ENCODE data around the gene CPXM2. TPM values are rescaled to one million over a fixed set of nuclear protein-coding genes. Genes with fewer than 3 reads are reported as not detected.

The CPXM2 gene
- total RNA-seq, 2 donors from 2014 or later = 1.4 to 1.9 TPM

- Histone ChIP-seq H3K27me3 (ENCODE audit: control insufficient read depth, insufficient read depth, low read length, poor library complexity, severe bottlenecking) (no peaks in the 10 kb centered on the region), H3K4me1 (ENCODE audit: control insufficient read depth, insufficient read depth, low read length) (no peaks in the 10 kb centered on the region), H3K9ac (ENCODE audit: extremely low read depth, low read length, poor library complexity, severe bottlenecking) (no peak overlapping the region), H3K4me3 (ENCODE audit: low read length) (no peak overlapping the region), H3K27ac (ENCODE audit: low read depth, low read length) (no peak overlapping the region), H3K9me3 (ENCODE audit: control insufficient read depth, low read length) (peaks cover 12% of the 10 kb centered on the region), H3K36me3 (ENCODE audit: control insufficient read depth, insufficient read depth, low read length) (no peaks in the 10 kb centered on the region)
- TF ChIP-seq CTCF (conservative IDR thresholded peaks at IDR 0.05) = no peak
- Mint-ChIP-seq H3K36me3 (ENCODE audit: low read depth) (no peaks in the 10 kb centered on the region), H3K27me3 (ENCODE audit: insufficient read depth) (peaks cover 13% of the 10 kb centered on the region), H3K9me3 (peaks cover 9% of the 10 kb centered on the region), H3K4me1 (peaks cover 8% of the 10 kb centered on the region), H3K27ac (no peak overlapping the region), H3K4me3 (no peak overlapping the region)
- WGBS, 2 experiments (ENCODE audit: insufficient coverage in 1 of 2, insufficient read length in 1 of 2) = 81 to 100% methylated on average over 2 to 3 of the region's 3 CpGs
- DNase-seq = no peak
Measured at GRCh38 chr10:123777881-123778280, 113.7 kb downstream of the CPXM2 start.

DNA sequence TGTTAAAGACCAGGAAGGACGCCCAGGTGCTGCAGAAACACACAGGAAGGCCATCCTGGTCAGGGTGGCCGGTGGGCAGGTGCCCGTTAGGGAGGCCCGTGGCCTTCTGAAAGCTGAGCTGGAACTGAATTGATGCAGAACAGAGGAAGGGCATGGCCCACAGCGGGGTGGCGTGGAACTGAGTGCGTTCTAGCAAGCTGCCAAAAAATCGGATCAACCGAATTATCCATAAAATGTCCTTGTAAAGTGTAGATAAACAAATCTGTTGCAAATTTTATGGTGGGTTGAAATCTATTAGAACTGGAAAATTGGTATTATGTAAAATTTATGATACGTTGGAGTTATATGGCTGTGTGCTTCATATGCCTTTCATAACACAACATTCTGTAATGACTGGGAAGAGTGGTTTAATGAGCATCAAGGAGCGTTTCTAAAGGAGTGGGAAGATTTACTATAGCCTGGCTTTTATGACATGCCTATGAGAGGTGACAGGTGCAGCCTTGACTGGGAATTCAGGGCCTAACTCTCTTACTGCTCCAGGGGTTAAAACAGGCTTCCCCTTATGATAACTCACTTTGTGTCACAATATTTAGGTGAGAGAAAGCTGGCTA, 117.4 kb downstream of the CPXM2 start:
- Histone ChIP-seq H3K9me3 (ENCODE audit: control insufficient read depth, low read length) (peaks cover 25% of the 10 kb centered on the region), H3K9ac (ENCODE audit: extremely low read depth, low read length, poor library complexity, severe bottlenecking) (no peak overlapping the region), H3K27ac (ENCODE audit: low read depth, low read length) (no peak overlapping the region), H3K27me3 (ENCODE audit: control insufficient read depth, insufficient read depth, low read length, poor library complexity, severe bottlenecking) (no peaks in the 10 kb centered on the region), H3K4me1 (ENCODE audit: control insufficient read depth, insufficient read depth, low read length) (no peaks in the 10 kb centered on the region), H3K4me3 (ENCODE audit: low read length) (no peak overlapping the region), H3K36me3 (ENCODE audit: control insufficient read depth, insufficient read depth, low read length) (no peaks in the 10 kb centered on the region)
- no peaks in the 10 kb centered on the region for H3K36me3 Mint-ChIP-seq (ENCODE audit: low read depth)
- H3K4me3 Mint-ChIP-seq = no peak overlapping the region
- no peak for DNase-seq
- peaks cover 4% of the 10 kb centered on the region for H3K4me1 Mint-ChIP-seq
- no peaks in the 10 kb centered on the region for H3K27me3 Mint-ChIP-seq (ENCODE audit: insufficient read depth)
- peaks cover 18% of the 10 kb centered on the region for H3K9me3 Mint-ChIP-seq
- 91 to 93% methylated on average over 9 to 11 of the region's 11 CpGs for WGBS, 2 experiments (ENCODE audit: insufficient coverage in 1 of 2, insufficient read length in 1 of 2)
- no peak overlapping the region for H3K27ac Mint-ChIP-seq
- TF ChIP-seq CTCF (conservative IDR thresholded peaks at IDR 0.05) = no peak

DNA sequence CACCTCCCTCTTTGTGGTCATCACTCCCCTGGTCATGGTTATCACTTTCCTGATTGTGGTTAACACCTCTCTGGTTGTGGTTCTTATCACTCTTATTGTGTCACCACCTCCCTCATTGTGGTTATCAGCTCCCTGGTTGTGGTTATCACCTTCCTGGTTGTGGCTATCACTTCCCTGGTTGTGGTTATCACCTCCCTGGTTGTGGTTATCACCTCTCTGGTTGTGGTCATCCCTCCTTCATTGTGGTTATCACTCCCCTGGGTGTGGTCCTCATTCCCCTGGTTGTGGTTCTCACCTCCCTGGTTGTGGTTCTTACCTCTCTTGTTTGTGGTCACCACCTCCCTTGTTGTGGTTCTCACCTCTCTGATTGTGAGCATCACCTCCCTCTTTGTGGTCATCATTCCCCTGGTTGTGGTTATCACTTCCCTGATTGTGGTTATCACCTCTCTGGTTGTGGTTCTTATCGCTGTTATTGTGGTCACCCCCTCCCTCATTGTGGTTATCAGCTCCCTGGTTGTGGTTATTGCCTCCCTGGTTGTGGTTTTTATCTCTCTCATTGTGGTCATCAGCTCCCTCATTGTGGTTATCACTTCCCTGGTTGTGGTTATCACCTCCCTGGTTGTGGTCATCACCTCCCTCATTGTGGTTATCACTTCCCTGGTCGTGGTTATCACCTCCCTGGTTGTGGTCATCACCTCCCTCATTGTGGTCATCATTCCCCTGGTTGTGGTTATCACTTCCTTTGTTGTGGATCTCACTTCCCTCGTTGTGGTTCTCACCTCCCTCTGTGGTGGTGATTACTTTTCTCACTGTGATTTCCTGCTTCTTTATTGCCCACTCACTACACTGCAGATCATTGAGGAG, 118.7 kb downstream of the CPXM2 start:
- WGBS, 2 experiments (ENCODE audit: insufficient coverage in 1 of 2, insufficient read length in 1 of 2) = 62 to 81% methylated on average over 3 of the region's 3 CpGs
- no peaks in the 10 kb centered on the region for H3K36me3 Mint-ChIP-seq (ENCODE audit: low read depth)
- no peak overlapping the region for H3K27ac Mint-ChIP-seq
- Histone ChIP-seq H3K27me3 (ENCODE audit: control insufficient read depth, insufficient read depth, low read length, poor library complexity, severe bottlenecking) (no peaks in the 10 kb centered on the region), H3K4me3 (ENCODE audit: low read length) (peak overlapping the region; percentile 3), H3K36me3 (ENCODE audit: control insufficient read depth, insufficient read depth, low read length) (no peaks in the 10 kb centered on the region), H3K27ac (ENCODE audit: low read depth, low read length) (no peak overlapping the region), H3K9ac (ENCODE audit: extremely low read depth, low read length, poor library complexity, severe bottlenecking) (no peak overlapping the region), H3K4me1 (ENCODE audit: control insufficient read depth, insufficient read depth, low read length) (no peaks in the 10 kb centered on the region), H3K9me3 (ENCODE audit: control insufficient read depth, low read length) (peaks cover 25% of the 10 kb centered on the region)
- TF ChIP-seq CTCF (conservative IDR thresholded peaks at IDR 0.05) = no peak
- H3K4me3 Mint-ChIP-seq = no peak overlapping the region
- peaks cover 18% of the 10 kb centered on the region for H3K9me3 Mint-ChIP-seq
- no peaks in the 10 kb centered on the region for H3K4me1 Mint-ChIP-seq
- no peak for DNase-seq
- H3K27me3 Mint-ChIP-seq (ENCODE audit: insufficient read depth) = no peaks in the 10 kb centered on the region

All from endodermal cell (in vitro differentiated cells).